ENCODE measurements around the gene C1orf56. TPM values are rescaled to one million over a fixed set of nuclear protein-coding genes. Genes with fewer than 3 reads are reported as not detected.

Gene C1orf56
- polyA plus RNA-seq, 1 of the 3 experiments (the other 2 are of a cell fraction), result 5.5 TPM

DNA sequence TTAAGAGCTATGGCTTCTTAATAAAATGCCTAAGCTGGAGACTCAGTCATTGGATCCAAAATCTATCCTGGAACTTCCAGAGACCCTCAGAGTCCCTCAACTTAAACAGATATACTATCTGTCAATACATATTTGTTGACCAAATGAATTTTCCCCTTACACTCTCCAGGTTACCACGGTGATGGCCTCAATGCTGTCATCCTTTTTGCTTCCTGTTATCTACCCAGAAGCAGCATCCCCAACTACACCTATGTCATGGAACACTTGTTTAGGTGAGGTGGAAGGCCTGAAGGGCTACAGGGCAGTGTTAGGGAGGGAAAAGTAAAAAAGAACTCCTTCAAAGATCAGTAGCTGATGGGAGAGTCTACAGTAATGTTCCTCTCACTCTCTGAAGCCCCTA is 4.4 kb upstream of the C1orf56 start:
- H3K79me2 ChIP-seq (ENCODE audit: insufficient read depth), result no peaks in the 10 kb centered on the region
- no peak overlapping the region for H3K9ac ChIP-seq
- ChIA-PET CTCF (interaction anchor here (1.3 to 1.9 kb wide), 3 partner anchors 16 to 298 kb away, joined by 4 to 9 read pairs (median 5); partner anchors contain the start of genes CDC42SE1, MINDY1 and MLLT11), POLR2A (no interaction called here)
- H3K9me3 ChIP-seq, result no peaks in the 10 kb centered on the region
- no peaks in the 10 kb centered on the region for H3K27me3 ChIP-seq (ENCODE audit: insufficient read depth)
- H3K36me3 ChIP-seq (replicated peaks in 1 of 2; ENCODE audit: control insufficient read depth in 1 of 2, insufficient read depth in 2 of 2, low read length in 1 of 2), result no peaks in the 10 kb centered on the region
- WGBS (ENCODE audit: low lambda C conversion rate), result 95% methylated on average over 1 of the region's 1 CpG
- no peak overlapping the region for H3K4me2 ChIP-seq
- peaks cover 0 to 2% of the 10 kb centered on the region in 2 experiments; a peak in 1 of 4 replicates for H3K4me1 ChIP-seq (ENCODE audit: control insufficient read depth in 1 of 2, insufficient read depth in 2 of 2, low read depth in 1 of 2, low read length in 1 of 2)
- no peaks in the 10 kb centered on the region for H4K20me1 ChIP-seq (ENCODE audit: insufficient read depth)
- DNase-seq, result no peak
- peaks cover 8% of the 10 kb centered on the region for H3F3A ChIP-seq (replicated peaks; ENCODE audit: insufficient read depth)
- no peaks in the 10 kb centered on the region for H3K9me2 ChIP-seq
- TF ChIP-seq, protein P1, sequence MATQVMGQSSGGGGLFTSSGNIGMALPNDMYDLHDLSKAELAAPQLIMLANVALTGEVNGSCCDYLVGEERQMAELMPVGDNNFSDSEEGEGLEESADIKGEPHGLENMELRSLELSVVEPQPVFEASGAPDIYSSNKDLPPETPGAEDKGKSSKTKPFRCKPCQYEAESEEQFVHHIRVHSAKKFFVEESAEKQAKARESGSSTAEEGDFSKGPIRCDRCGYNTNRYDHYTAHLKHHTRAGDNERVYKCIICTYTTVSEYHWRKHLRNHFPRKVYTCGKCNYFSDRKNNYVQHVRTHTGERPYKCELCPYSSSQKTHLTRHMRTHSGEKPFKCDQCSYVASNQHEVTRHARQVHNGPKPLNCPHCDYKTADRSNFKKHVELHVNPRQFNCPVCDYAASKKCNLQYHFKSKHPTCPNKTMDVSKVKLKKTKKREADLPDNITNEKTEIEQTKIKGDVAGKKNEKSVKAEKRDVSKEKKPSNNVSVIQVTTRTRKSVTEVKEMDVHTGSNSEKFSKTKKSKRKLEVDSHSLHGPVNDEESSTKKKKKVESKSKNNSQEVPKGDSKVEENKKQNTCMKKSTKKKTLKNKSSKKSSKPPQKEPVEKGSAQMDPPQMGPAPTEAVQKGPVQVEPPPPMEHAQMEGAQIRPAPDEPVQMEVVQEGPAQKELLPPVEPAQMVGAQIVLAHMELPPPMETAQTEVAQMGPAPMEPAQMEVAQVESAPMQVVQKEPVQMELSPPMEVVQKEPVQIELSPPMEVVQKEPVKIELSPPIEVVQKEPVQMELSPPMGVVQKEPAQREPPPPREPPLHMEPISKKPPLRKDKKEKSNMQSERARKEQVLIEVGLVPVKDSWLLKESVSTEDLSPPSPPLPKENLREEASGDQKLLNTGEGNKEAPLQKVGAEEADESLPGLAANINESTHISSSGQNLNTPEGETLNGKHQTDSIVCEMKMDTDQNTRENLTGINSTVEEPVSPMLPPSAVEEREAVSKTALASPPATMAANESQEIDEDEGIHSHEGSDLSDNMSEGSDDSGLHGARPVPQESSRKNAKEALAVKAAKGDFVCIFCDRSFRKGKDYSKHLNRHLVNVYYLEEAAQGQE (IDR thresholded peaks at IDR 0.05; ENCODE audit: low read depth, low read length), result no peak
- TF ChIP-seq, protein P2, sequence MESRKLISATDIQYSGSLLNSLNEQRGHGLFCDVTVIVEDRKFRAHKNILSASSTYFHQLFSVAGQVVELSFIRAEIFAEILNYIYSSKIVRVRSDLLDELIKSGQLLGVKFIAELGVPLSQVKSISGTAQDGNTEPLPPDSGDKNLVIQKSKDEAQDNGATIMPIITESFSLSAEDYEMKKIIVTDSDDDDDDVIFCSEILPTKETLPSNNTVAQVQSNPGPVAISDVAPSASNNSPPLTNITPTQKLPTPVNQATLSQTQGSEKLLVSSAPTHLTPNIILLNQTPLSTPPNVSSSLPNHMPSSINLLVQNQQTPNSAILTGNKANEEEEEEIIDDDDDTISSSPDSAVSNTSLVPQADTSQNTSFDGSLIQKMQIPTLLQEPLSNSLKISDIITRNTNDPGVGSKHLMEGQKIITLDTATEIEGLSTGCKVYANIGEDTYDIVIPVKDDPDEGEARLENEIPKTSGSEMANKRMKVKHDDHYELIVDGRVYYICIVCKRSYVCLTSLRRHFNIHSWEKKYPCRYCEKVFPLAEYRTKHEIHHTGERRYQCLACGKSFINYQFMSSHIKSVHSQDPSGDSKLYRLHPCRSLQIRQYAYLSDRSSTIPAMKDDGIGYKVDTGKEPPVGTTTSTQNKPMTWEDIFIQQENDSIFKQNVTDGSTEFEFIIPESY (IDR thresholded peaks at IDR 0.05; ENCODE audit: borderline replicate concordance, low read depth), result no peak
- TF ChIP-seq EZH2phosphoT487 (IDR thresholded peaks at IDR 0.05; ENCODE audit: borderline replicate concordance, low read depth) (no peak), EP300 (IDR thresholded peaks at IDR 0.05; ENCODE audit: borderline replicate concordance in 1 of 2, low read depth in 1 of 2, low read length in 1 of 2) (no peak), TCF12 (IDR thresholded peaks at IDR 0.05) (no peak), NFIC (IDR thresholded peaks at IDR 0.05; ENCODE audit: borderline replicate concordance) (no peak), GABPA (IDR thresholded peaks at IDR 0.05; ENCODE audit: low read depth) (no peak), SIN3A (IDR thresholded peaks at IDR 0.05; ENCODE audit: borderline replicate concordance, low read depth, low read length) (no peak), JUND (IDR thresholded peaks at IDR 0.05) (no peak), TAF1 (IDR thresholded peaks at IDR 0.05; ENCODE audit: borderline replicate concordance, low read depth, low read length) (no peak), FOSL2 (IDR thresholded peaks at IDR 0.05; ENCODE audit: borderline replicate concordance, low read depth) (no peak), RAD21 (IDR thresholded peaks at IDR 0.05; ENCODE audit: low read length) (no peak), POLR2AphosphoS5 (IDR thresholded peaks at IDR 0.05; ENCODE audit: low read depth, low read length) (no peak), RXRA (IDR thresholded peaks at IDR 0.05; ENCODE audit: borderline replicate concordance, low read depth) (no peak), PBX3 (IDR thresholded peaks at IDR 0.05) (no peak)
- TF ChIP-seq, protein P3, sequence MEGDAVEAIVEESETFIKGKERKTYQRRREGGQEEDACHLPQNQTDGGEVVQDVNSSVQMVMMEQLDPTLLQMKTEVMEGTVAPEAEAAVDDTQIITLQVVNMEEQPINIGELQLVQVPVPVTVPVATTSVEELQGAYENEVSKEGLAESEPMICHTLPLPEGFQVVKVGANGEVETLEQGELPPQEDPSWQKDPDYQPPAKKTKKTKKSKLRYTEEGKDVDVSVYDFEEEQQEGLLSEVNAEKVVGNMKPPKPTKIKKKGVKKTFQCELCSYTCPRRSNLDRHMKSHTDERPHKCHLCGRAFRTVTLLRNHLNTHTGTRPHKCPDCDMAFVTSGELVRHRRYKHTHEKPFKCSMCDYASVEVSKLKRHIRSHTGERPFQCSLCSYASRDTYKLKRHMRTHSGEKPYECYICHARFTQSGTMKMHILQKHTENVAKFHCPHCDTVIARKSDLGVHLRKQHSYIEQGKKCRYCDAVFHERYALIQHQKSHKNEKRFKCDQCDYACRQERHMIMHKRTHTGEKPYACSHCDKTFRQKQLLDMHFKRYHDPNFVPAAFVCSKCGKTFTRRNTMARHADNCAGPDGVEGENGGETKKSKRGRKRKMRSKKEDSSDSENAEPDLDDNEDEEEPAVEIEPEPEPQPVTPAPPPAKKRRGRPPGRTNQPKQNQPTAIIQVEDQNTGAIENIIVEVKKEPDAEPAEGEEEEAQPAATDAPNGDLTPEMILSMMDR (IDR thresholded peaks at IDR 0.05), result no peak
- no peak overlapping the region for H3K4me3 ChIP-seq (ENCODE audit: low read depth in 2 of 2, low read length in 1 of 2)
- H3K27ac ChIP-seq (ENCODE audit: low read depth in 2 of 2, low read length in 1 of 2), result no peak overlapping the region
- H2AFZ ChIP-seq (ENCODE audit: low read depth), result no peak overlapping the region

Measured in SK-N-SH (cell line).